Middle frontal gyrus (tissue), 1 donor: ENCODE results near the gene TRPM5.

Experiments used
- DNase-seq: peaks from one replicate; pipeline ENCODE4 v3.0.0-alpha.2; 2015; ENCODE audit warnings: low spot score; ENCODE audit errors: extremely low spot score

The TRPM5 gene

GRCh38 chr11:2406878-2407410 is 37.4 kb downstream of the TRPM5 start:
- DNase-seq = no peak

- DNase-seq = no peak
Measured at GRCh38 chr11:2406451-2406850, 37.9 kb downstream of the TRPM5 start.

- DNase-seq = no peak
Measured at GRCh38 chr11:2404735-2405196, 39.5 kb downstream of the TRPM5 start.

- DNase-seq = no peak
Measured at GRCh38 chr11:2402890-2403645, 41.2 kb downstream of the TRPM5 start.

GRCh38 chr11:2402106-2402505 is 42.2 kb downstream of the TRPM5 start:
- DNase-seq = no peak

GRCh38 chr11:2401436-2401984 is 42.8 kb downstream of the TRPM5 start:
- no peak for DNase-seq

GRCh38 chr11:2400762-2401435 is 43.4 kb downstream of the TRPM5 start:
- DNase-seq = no peak

- peak; percentile 100 for DNase-seq
Measured at GRCh38 chr11:2400069-2400761, 44.1 kb downstream of the TRPM5 start, which contains the start of gene TSSC4. Gene TSSC4, plus strand, starts transcription at chr11:2400750. Its CDS starts 1,884 bp downstream, at chr11:2402634.

- no peak for DNase-seq
Measured at GRCh38 chr11:2399488-2400068, 44.7 kb downstream of the TRPM5 start.

- DNase-seq = no peak
Measured at GRCh38 chr11:2398664-2399355, 45.5 kb downstream of the TRPM5 start.

- DNase-seq = no peak
Measured at GRCh38 chr11:2397005-2397404, 47.3 kb downstream of the TRPM5 start.

GRCh38 chr11:2396471-2396870 is 47.8 kb downstream of the TRPM5 start:
- DNase-seq = no peak

- DNase-seq = no peak
Measured at GRCh38 chr11:2395856-2396255, 48.5 kb downstream of the TRPM5 start.

- no peak for DNase-seq
Measured at GRCh38 chr11:2395211-2395730, 49.0 kb downstream of the TRPM5 start.

GRCh38 chr11:2394818-2395105 is 49.6 kb downstream of the TRPM5 start:
- no peak for DNase-seq
